HAP-1 (cell line): ENCODE results near the gene CD14.
"Not testable (repeated sequence)": the region's sequence is repeated elsewhere in the genome, so short reads cannot be mapped to it uniquely, and the experiment has no call there.

Experiments
- DNase-seq, 2 experiments: peaks; one replicate each; pipeline ENCODE4 v3.0.0-alpha.2; 2016 to 2020; ENCODE audit warnings: low spot score in 2 of 2
- H3K27me3 ChIP-seq: fragments of 250-450 bp; sonication (Bioruptor Pico); 2 replicates; pipeline ENCODE4 v1.5.1; 2020; ENCODE audit warnings: low read depth, mild to moderate bottlenecking, moderate library complexity
- H3K36me3 ChIP-seq: fragments of 250-450 bp; sonication (Bioruptor Pico); replicated peaks from 2 replicates; pipeline ENCODE4 v1.5.1; 2020; ENCODE audit warnings: mild to moderate bottlenecking
- H3K4me1 ChIP-seq: fragments of 250-450 bp; sonication (Bioruptor Pico); 2 replicates; pipeline ENCODE4 v1.5.1; 2020; ENCODE audit warnings: mild to moderate bottlenecking
- H3K4me3 ChIP-seq: fragments of 250-450 bp; sonication (Bioruptor Pico); 2 replicates; pipeline ENCODE4 v1.5.1; 2020; ENCODE audit warnings: mild to moderate bottlenecking, moderate library complexity
- H3K9me3 ChIP-seq: fragments of 250-450 bp; sonication (Bioruptor Pico); 2 replicates; pipeline ENCODE4 v1.5.1; 2020; ENCODE audit warnings: mild to moderate bottlenecking, moderate library complexity
- in situ Hi-C: fragments of 300-500 bp; cut with MboI; formaldehyde crosslinking; loops from 3 replicates; pipeline ENCODE4 v1.14.3; 2020; ENCODE audit warnings: low sequenced_read_pairs, inconsistent platforms, mixed read lengths

Gene CD14

GRCh38 chr5:140598836-140599235 lies 34.1 kb downstream of the CD14 start:
- H3K36me3 ChIP-seq = no peaks in the 10 kb centered on the region
- no peak for DNase-seq
- no peaks in the 10 kb centered on the region for H3K9me3 ChIP-seq
- H3K4me1 ChIP-seq = no peaks in the 10 kb centered on the region
- no peak overlapping the region for H3K4me3 ChIP-seq
- in situ Hi-C loops = no loop called here
- no peaks in the 10 kb centered on the region; the same call in 1 of the 2 replicates for H3K27me3 ChIP-seq

- Histone ChIP-seq H3K4me3 (no peak overlapping the region), H3K27me3 (no peaks in the 10 kb centered on the region; the same call in 1 of the 2 replicates), H3K9me3 (no peaks in the 10 kb centered on the region), H3K4me1 (no peaks in the 10 kb centered on the region), H3K36me3 (no peaks in the 10 kb centered on the region)
- in situ Hi-C loops = no loop called here
- no peak for DNase-seq
Observed at GRCh38 chr5:140596321-140596741, 36.6 kb downstream of the CD14 start.

GRCh38 chr5:140595538-140596300 lies 37.3 kb downstream of the CD14 start:
- Histone ChIP-seq H3K9me3 (no peaks in the 10 kb centered on the region), H3K36me3 (no peaks in the 10 kb centered on the region), H3K4me1 (no peaks in the 10 kb centered on the region), H3K27me3 (no peaks in the 10 kb centered on the region; the same call in 1 of the 2 replicates), H3K4me3 (no peak overlapping the region)
- in situ Hi-C loops = no loop called here
- DNase-seq = no peak

GRCh38 chr5:140594169-140594568 lies 38.8 kb downstream of the CD14 start:
- in situ Hi-C loops = no loop called here
- H3K27me3 ChIP-seq = no peaks in the 10 kb centered on the region; the same call in 1 of the 2 replicates
- DNase-seq = no peak
- no peaks in the 10 kb centered on the region for H3K4me1 ChIP-seq
- no peaks in the 10 kb centered on the region for H3K36me3 ChIP-seq
- H3K9me3 ChIP-seq = no peaks in the 10 kb centered on the region
- H3K4me3 ChIP-seq = no peak overlapping the region

GRCh38 chr5:140593070-140593469 lies 39.9 kb downstream of the CD14 start:
- H3K4me3 ChIP-seq, H3K27me3 ChIP-seq, H3K9me3 ChIP-seq, in situ Hi-C loops, DNase-seq, H3K4me1 ChIP-seq, H3K36me3 ChIP-seq: not testable (repeated sequence)

- DNase-seq = no peak
- Histone ChIP-seq H3K36me3 (no peaks in the 10 kb centered on the region), H3K9me3 (no peaks in the 10 kb centered on the region), H3K4me1 (no peaks in the 10 kb centered on the region), H3K4me3 (no peak overlapping the region), H3K27me3 (no peaks in the 10 kb centered on the region)
- in situ Hi-C loops = no loop called here
Observed at GRCh38 chr5:140591747-140592372, 41.1 kb downstream of the CD14 start.

- Histone ChIP-seq H3K27me3 (no peaks in the 10 kb centered on the region), H3K4me3 (no peak overlapping the region), H3K9me3 (no peaks in the 10 kb centered on the region), H3K4me1 (no peaks in the 10 kb centered on the region), H3K36me3 (no peaks in the 10 kb centered on the region)
- in situ Hi-C loops = no loop called here
- no peak for DNase-seq
Observed at GRCh38 chr5:140590861-140591260, 42.1 kb downstream of the CD14 start.

GRCh38 chr5:140588311-140589070 lies 44.5 kb downstream of the CD14 start:
- Histone ChIP-seq H3K9me3 (no peaks in the 10 kb centered on the region), H3K36me3 (no peaks in the 10 kb centered on the region), H3K4me3 (no peak overlapping the region), H3K4me1 (no peaks in the 10 kb centered on the region), H3K27me3 (no peaks in the 10 kb centered on the region)
- no peak for DNase-seq
- in situ Hi-C loops = no loop called here

GRCh38 chr5:140587495-140587894 lies 45.5 kb downstream of the CD14 start:
- DNase-seq = no peak
- no peak overlapping the region for H3K4me3 ChIP-seq
- in situ Hi-C loops = no loop called here
- H3K9me3 ChIP-seq = no peaks in the 10 kb centered on the region
- H3K36me3 ChIP-seq = no peaks in the 10 kb centered on the region
- no peaks in the 10 kb centered on the region for H3K27me3 ChIP-seq
- H3K4me1 ChIP-seq = no peaks in the 10 kb centered on the region
